ENCODE data around the gene GAS2. TPM values are rescaled to one million over a fixed set of nuclear protein-coding genes. Genes with fewer than 3 reads are reported as not detected.

GAS2 gene
- total and polyA plus RNA-seq, 3 donors from 2014 or later, result 5.5 to 25.2 (median 9.0) TPM

- 45 to 62% methylated on average over 1 of the region's 1 CpG for WGBS, 2 donors
- H3K4me1 ChIP-seq, result no peaks in the 10 kb centered on the region
- TF ChIP-seq CTCF (IDR thresholded peaks at IDR 0.05), result no peak
- TF ChIP-seq POLR2A (IDR thresholded peaks at IDR 0.05), result no peak
- H3K36me3 ChIP-seq (ENCODE audit: low read depth, missing control alignments), result no peaks in the 10 kb centered on the region
- no peak for DNase-seq
- H3K9me3 ChIP-seq, result no peaks in the 10 kb centered on the region
- H3K27ac ChIP-seq, result no peak overlapping the region
- intact Hi-C loops (cut with DNase I; ENCODE audit: low total_unique reads), result no loop called here
- no peaks in the 10 kb centered on the region for H3K27me3 ChIP-seq
- H3K4me3 ChIP-seq, result no peak overlapping the region
Observed at GRCh38 chr11:22657101-22657694, 9.2 kb upstream of the GAS2 start.

GRCh38 chr11:22659783-22660182, 6.6 kb upstream of the GAS2 start:
- DNase-seq, result no peak
- Histone ChIP-seq H3K27ac (no peak overlapping the region), H3K27me3 (no peaks in the 10 kb centered on the region), H3K36me3 (ENCODE audit: low read depth, missing control alignments) (no peaks in the 10 kb centered on the region), H3K9me3 (no peaks in the 10 kb centered on the region), H3K4me3 (no peak overlapping the region), H3K4me1 (no peaks in the 10 kb centered on the region)
- intact Hi-C loops (cut with DNase I; ENCODE audit: low total_unique reads), result no loop called here
- 75 to 100% methylated on average over 1 of the region's 1 CpG for WGBS, 2 donors
- TF ChIP-seq CTCF (IDR thresholded peaks at IDR 0.05) (no peak), POLR2A (IDR thresholded peaks at IDR 0.05) (no peak)

- Histone ChIP-seq H3K9me3 (no peaks in the 10 kb centered on the region), H3K27ac (no peak overlapping the region), H3K27me3 (no peaks in the 10 kb centered on the region), H3K36me3 (ENCODE audit: low read depth, missing control alignments) (no peaks in the 10 kb centered on the region), H3K4me1 (peaks cover 8% of the 10 kb centered on the region), H3K4me3 (peak overlapping the region; percentile 1 to 53)
- DNase-seq, result peak; percentile 56
- intact Hi-C loops (cut with DNase I; ENCODE audit: low total_unique reads), result no loop called here
- TF ChIP-seq CTCF (IDR thresholded peaks at IDR 0.05), result no peak
- TF ChIP-seq POLR2A (IDR thresholded peaks at IDR 0.05), result no peak
- 2 to 4% methylated on average over 14 to 40 of the region's 40 CpGs for WGBS, 2 donors
Observed at GRCh38 chr11:22666688-22667439, 453 bp downstream of the GAS2 start.

GRCh38 chr11:22668005-22668796, 1.8 kb downstream of the GAS2 start:
- no peaks in the 10 kb centered on the region for H3K27me3 ChIP-seq
- H3K27ac ChIP-seq, result no peak overlapping the region
- H3K4me3 ChIP-seq, result no peak overlapping the region
- 46 to 62% methylated on average over 3 of the region's 3 CpGs for WGBS, 2 donors
- no peaks in the 10 kb centered on the region for H3K36me3 ChIP-seq (ENCODE audit: low read depth, missing control alignments)
- H3K9me3 ChIP-seq, result no peaks in the 10 kb centered on the region
- intact Hi-C loops (cut with DNase I; ENCODE audit: low total_unique reads), result no loop called here
- DNase-seq, result no peak
- peaks cover 8% of the 10 kb centered on the region for H3K4me1 ChIP-seq
- TF ChIP-seq POLR2A (IDR thresholded peaks at IDR 0.05), result no peak
- TF ChIP-seq CTCF (IDR thresholded peaks at IDR 0.05), result no peak

All from testis (tissue), 3 donors.